ENCODE measurements around the gene BTRC. TPM values are rescaled to one million over a fixed set of nuclear protein-coding genes. Genes with fewer than 3 reads are reported as not detected.

The BTRC gene
- total RNA-seq, 6 experiments from 2014 or later: 22.3 to 27.9 (median 24.5) TPM

DNA sequence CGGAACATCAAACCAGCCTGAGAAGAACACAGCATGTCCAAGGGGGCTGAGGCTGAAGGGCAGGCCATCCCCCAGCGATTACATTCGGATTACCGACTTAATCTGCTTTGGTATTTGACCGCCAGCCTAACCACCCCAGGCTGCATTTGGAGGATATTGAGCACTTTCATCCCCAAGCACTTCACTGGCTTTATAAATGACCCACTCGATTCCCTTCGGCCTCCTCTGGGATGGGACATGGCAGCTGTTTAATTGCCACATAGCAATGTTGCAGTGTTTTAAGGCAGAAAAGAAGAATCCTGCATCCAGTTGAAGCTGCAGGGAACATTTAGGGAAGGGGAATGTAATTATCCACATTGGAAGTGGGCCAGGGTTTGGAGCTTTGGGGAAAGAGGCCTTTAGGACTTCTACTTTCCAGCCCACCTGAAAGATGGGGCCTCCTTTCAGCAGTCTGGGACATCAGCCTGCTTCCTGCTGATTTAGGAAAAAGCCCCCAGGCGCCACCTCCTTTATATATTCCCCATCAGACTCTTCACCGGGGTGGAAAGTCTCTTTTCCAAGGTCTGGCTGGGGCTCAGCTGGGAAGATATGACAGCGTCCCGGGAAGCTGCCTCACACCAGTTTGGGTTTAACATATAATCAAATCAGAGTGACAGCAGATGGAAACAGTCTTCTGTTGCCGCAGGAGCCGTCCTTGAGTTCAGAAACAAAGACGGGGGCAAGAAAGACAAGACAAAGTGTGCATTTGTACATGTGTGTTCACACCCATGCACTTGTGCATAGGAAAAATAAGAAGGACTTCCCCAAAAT lies 243.3 kb downstream of the BTRC start:
- TF ChIP-seq, protein P1, sequence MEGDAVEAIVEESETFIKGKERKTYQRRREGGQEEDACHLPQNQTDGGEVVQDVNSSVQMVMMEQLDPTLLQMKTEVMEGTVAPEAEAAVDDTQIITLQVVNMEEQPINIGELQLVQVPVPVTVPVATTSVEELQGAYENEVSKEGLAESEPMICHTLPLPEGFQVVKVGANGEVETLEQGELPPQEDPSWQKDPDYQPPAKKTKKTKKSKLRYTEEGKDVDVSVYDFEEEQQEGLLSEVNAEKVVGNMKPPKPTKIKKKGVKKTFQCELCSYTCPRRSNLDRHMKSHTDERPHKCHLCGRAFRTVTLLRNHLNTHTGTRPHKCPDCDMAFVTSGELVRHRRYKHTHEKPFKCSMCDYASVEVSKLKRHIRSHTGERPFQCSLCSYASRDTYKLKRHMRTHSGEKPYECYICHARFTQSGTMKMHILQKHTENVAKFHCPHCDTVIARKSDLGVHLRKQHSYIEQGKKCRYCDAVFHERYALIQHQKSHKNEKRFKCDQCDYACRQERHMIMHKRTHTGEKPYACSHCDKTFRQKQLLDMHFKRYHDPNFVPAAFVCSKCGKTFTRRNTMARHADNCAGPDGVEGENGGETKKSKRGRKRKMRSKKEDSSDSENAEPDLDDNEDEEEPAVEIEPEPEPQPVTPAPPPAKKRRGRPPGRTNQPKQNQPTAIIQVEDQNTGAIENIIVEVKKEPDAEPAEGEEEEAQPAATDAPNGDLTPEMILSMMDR (IDR thresholded peaks at IDR 0.05): no peak
- DNase-seq: no peak
- Mint-ChIP-seq H3K27me3 (ENCODE audit: insufficient read depth) (no peaks in the 10 kb centered on the region), H3K4me3 (no peak overlapping the region), H3K36me3 (ENCODE audit: low read depth) (no peaks in the 10 kb centered on the region), H3K4me1 (ENCODE audit: low read depth) (no peaks in the 10 kb centered on the region), H3K9me3 (no peaks in the 10 kb centered on the region), H3K27ac (no peak overlapping the region)

DNA sequence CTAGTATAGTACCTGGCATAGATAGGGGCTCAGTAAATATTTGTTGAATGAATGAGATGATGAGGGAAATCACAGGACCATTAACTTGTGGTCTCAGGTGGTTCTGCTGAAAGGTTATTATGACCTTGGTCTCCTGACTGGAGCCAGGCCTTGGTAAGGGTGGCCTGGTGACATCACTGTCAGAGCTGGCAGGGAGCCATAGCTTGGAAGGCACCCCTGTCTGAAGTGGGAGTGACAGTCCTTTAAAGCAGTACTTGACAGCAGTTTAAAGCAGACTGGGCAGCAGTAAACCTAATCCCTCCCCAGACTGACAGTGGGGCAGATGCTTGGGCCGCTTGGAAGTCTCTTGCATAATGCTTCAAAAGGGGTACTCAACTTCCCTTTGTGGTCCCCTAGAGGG lies 247.6 kb downstream of the BTRC start:
- TF ChIP-seq, protein P1 (IDR thresholded peaks at IDR 0.05): no peak
- H3K27ac Mint-ChIP-seq: no peak overlapping the region
- peaks cover 3% of the 10 kb centered on the region; the same call in 1 of the 2 replicates for H3K36me3 Mint-ChIP-seq (ENCODE audit: low read depth)

DNA sequence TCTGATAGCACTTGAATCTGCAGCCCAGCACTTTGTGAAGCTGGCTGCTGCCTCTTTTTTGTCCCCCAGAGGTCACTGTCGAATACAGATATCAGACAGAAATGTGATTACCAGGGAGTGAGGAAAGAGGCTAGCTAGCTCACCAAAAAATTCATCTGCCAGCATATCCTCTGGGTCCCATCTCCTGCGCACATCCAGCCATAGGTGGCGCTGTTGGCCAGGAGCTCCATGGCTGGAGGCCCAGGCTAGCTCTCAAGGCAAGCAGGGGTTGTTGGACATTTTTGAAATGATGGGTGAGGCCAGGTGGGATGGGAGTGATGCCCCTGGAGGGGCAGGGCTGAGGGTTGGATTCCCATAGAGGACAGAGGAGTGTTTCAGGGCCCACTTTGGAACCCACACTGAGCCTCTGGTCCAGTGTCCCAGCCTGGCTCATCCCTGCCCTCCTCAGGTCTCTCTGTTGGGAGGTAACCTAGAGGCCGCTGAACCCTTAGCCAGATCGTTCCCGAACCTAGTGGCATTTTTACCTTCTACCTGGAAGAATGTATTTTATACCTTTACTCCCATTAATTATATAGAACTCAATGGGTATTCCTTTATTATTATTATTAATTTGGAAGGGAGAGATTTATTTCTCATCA lies 248.9 kb downstream of the BTRC start:
- Mint-ChIP-seq H3K4me3 (no peak overlapping the region), H3K4me1 (ENCODE audit: low read depth) (no peaks in the 10 kb centered on the region), H3K9me3 (no peaks in the 10 kb centered on the region), H3K36me3 (ENCODE audit: low read depth) (peaks cover 8% of the 10 kb centered on the region; the same call in 1 of the 2 replicates), H3K27me3 (ENCODE audit: insufficient read depth) (peaks cover 3% of the 10 kb centered on the region), H3K27ac (no peak overlapping the region)
- peak; percentile 82 for DNase-seq
- TF ChIP-seq, protein P1 (IDR thresholded peaks at IDR 0.05): peak; percentile 99

More for the DNA sequence above, 247.6 kb downstream of the BTRC start:
- Mint-ChIP-seq H3K4me3 (no peak overlapping the region), H3K4me1 (ENCODE audit: low read depth) (no peaks in the 10 kb centered on the region), H3K9me3 (no peaks in the 10 kb centered on the region), H3K27me3 (ENCODE audit: insufficient read depth) (peaks cover 3% of the 10 kb centered on the region)
- no peak for DNase-seq

Small RNA genes lying within 50 kb of the gene (microRNA-seq; reads per million reads assigned to microRNA genes)
- gene MIR3158-1: not detected
- gene MIR3158-2: not detected

Other genes with a start within 250 kb of the BTRC start
- not detected for gene TLX1, start 222.9 kb upstream of the BTRC start, total RNA-seq (2021; fragmentation: NEBNext Ultra II Directional; extraction: Animal tissue kit (Norgen Biotek cat#: 25700))
- not detected for gene LBX1, start 124.7 kb upstream of the BTRC start, total RNA-seq (2021; fragmentation: NEBNext Ultra II Directional; extraction: Animal tissue kit (Norgen Biotek cat#: 25700))
- 10 to 100 TPM; 19.3 to 20.9 (median 19.7) TPM for gene POLL, start 234.1 kb downstream of the BTRC start, total RNA-seq (2021; fragmentation: NEBNext Ultra II Directional; extraction: Animal tissue kit (Norgen Biotek cat#: 25700))
- 10 to 100 TPM; 30.6 to 36.1 (median 32.5) TPM for gene DPCD, start 234.2 kb downstream of the BTRC start, total RNA-seq (2021; fragmentation: NEBNext Ultra II Directional; extraction: Animal tissue kit (Norgen Biotek cat#: 25700))